Liver (tissue), 9 donors: ENCODE results near the gene ATP6V1F. TPM values are rescaled to one million over a fixed set of nuclear protein-coding genes. Genes with fewer than 3 reads are reported as not detected.

Source experiments
- DNase-seq: peaks from one replicate; pipeline ENCODE4 v3.0.0-alpha.2; 2017; ENCODE audit warnings: low spot score
- H3K27ac ChIP-seq, 2 donors: one replicate each; pipeline ENCODE4 v1.7.0; 2013; ENCODE audit warnings: inconsistent platforms in 2 of 2, low read length in 2 of 2, control low read depth in 1 of 2, low read depth in 1 of 2, mild to moderate bottlenecking in 1 of 2
- H3K27me3 ChIP-seq, 4 donors: one replicate each; pipeline versions ENCODE4 v1.6.1 to v1.7.0; 2013; ENCODE audit warnings: low read length in 3 of 4, inconsistent platforms in 1 of 4, mild to moderate bottlenecking in 1 of 4, moderate library complexity in 1 of 4; ENCODE audit not compliant: control insufficient read depth in 4 of 4, insufficient read depth in 4 of 4
- H3K36me3 ChIP-seq, 4 donors: one replicate each; pipeline versions ENCODE4 v1.6.1 to v1.7.0; 2013; ENCODE audit warnings: low read length in 3 of 4, mild to moderate bottlenecking in 3 of 4, low read depth in 1 of 4, moderate library complexity in 1 of 4; ENCODE audit not compliant: control insufficient read depth in 4 of 4, insufficient read depth in 3 of 4
- H3K4me1 ChIP-seq, 4 donors: one replicate each; pipeline versions ENCODE4 v1.6.1 to v1.7.0; 2013; ENCODE audit warnings: low read length in 3 of 4, mild to moderate bottlenecking in 3 of 4, moderate library complexity in 1 of 4; ENCODE audit not compliant: control insufficient read depth in 4 of 4, insufficient read depth in 4 of 4
- H3K4me3 ChIP-seq, 3 donors: one replicate each; pipeline versions ENCODE4 v1.6.1 to v1.7.0; 2013; ENCODE audit warnings: low read length in 3 of 3, control low read depth in 1 of 3, low read depth in 1 of 3, mild to moderate bottlenecking in 1 of 3
- H3K9ac ChIP-seq, 2 donors: one replicate each; pipeline ENCODE4 v1.7.0; 2013; ENCODE audit warnings: low read length in 2 of 2, mild to moderate bottlenecking in 2 of 2, moderate library complexity in 2 of 2, control low read depth in 1 of 2, low read depth in 1 of 2
- H3K9me3 ChIP-seq, 4 donors: one replicate each; pipeline versions ENCODE4 v1.6.1 to v1.7.0; 2013; ENCODE audit warnings: low read length in 3 of 4; ENCODE audit not compliant: control insufficient read depth in 4 of 4
- EGR1 ChIP-seq, 2 donors: IDR thresholded peaks; 2 replicates each; pipeline ENCODE4 v1.6.1; 2016 to 2018; ENCODE audit warnings: antibody characterized with exemption in 2 of 2, low read depth in 2 of 2
- FOXA1 ChIP-seq: IDR thresholded peaks from 2 replicates; pipeline ENCODE4 v1.6.1; 2016; ENCODE audit warnings: antibody characterized with exemption
- FOXA2 ChIP-seq: IDR thresholded peaks from 2 replicates; pipeline ENCODE4 v1.6.1; 2016; ENCODE audit warnings: antibody characterized with exemption
- GABPA ChIP-seq, 2 donors: IDR thresholded peaks in 1 of 2; conservative IDR thresholded peaks in 1 of 2; 2 replicates each; pipeline ENCODE4 v1.6.1; 2016; ENCODE audit warnings: antibody characterized with exemption in 2 of 2, mild to moderate bottlenecking in 1 of 2, moderate library complexity in 1 of 2
- HNF4A ChIP-seq, 2 donors: conservative IDR thresholded peaks; 2 replicates each; pipeline ENCODE4 v1.6.1; 2016; ENCODE audit warnings: antibody characterized with exemption in 2 of 2, mild to moderate bottlenecking in 2 of 2
- HNF4G ChIP-seq: IDR thresholded peaks from 2 replicates; pipeline ENCODE4 v1.6.1; 2016; ENCODE audit warnings: antibody characterized with exemption
- JUND ChIP-seq, 2 donors: IDR thresholded peaks; 2 replicates each; pipeline ENCODE4 v1.6.1; 2016; ENCODE audit warnings: antibody characterized with exemption in 2 of 2
- NR2F2 ChIP-seq: IDR thresholded peaks from 2 replicates; pipeline ENCODE4 v1.6.1; 2016; ENCODE audit warnings: antibody characterized with exemption
- RAD21 ChIP-seq, 2 donors: IDR thresholded peaks; 2 replicates each; pipeline ENCODE4 v1.6.1; 2016; ENCODE audit warnings: antibody characterized with exemption in 2 of 2, mild to moderate bottlenecking in 2 of 2
- RXRA ChIP-seq, 2 donors: IDR thresholded peaks; 2 replicates each; pipeline ENCODE4 v1.6.1; 2017 to 2018; ENCODE audit warnings: antibody characterized with exemption in 2 of 2, mild to moderate bottlenecking in 1 of 2
- SP1 ChIP-seq: IDR thresholded peaks from 2 replicates; pipeline ENCODE4 v1.6.1; 2018; ENCODE audit warnings: antibody characterized with exemption, mild to moderate bottlenecking
- TAF1 ChIP-seq: conservative IDR thresholded peaks from 2 replicates; pipeline ENCODE4 v1.6.1; 2016; ENCODE audit warnings: antibody characterized with exemption, mild to moderate bottlenecking
- YY1 ChIP-seq: IDR thresholded peaks from 2 replicates; pipeline ENCODE4 v1.6.1; 2016; ENCODE audit warnings: antibody characterized with exemption, mild to moderate bottlenecking
- ZBTB33 ChIP-seq: IDR thresholded peaks from 2 replicates; pipeline ENCODE4 v1.6.1; 2016; ENCODE audit warnings: antibody characterized with exemption
- WGBS: extraction: QIAGEN DNeasy Blood & Tissue Kit; methylation state at CpG from one replicate; pipeline ENCODE4 v1.1.7; 2013; 5-methylcytosine and 5-hydroxymethylcytosine counted together
- polyA plus RNA-seq, 2 donors: library from polyadenylated mRNA; stranded (reverse) in 1 of 2; unstranded in 1 of 2; fragments of 200-250 nt in 1 of 2; fragments of >200 nt in 1 of 2; fragmentation: Nextera tagmentation in 1 of 2; extraction: Ambion mirVana in 1 of 2; gene quantifications; one replicate each; pipeline versions ENCODE4 v1.2.1 to v1.2.3, GENCODE V29; 2013 to 2015
- total RNA-seq, 2 donors: library from RNA; depleted of rRNA; stranded (reverse); fragments of >200 nt; gene quantifications; one replicate each; pipeline ENCODE4 v1.2.3, GENCODE V29; 2014
- TF ChIP-seq, protein P1 (sequence below): IDR thresholded peaks from 2 replicates; pipeline ENCODE4 v1.6.1; 2016; ENCODE audit warnings: antibody characterized with exemption, mild to moderate bottlenecking
- TF ChIP-seq, protein P2 (sequence below): IDR thresholded peaks from 2 replicates; pipeline ENCODE4 v1.6.1; 2016; ENCODE audit warnings: antibody characterized with exemption
- donor health status: healthy.
- donor health status: healthy.
- donor health status: healthy.
- donor health status: healthy.
- donor health status: healthy.

Gene ATP6V1F
- total and polyA plus RNA-seq, 4 donors: 23.1 to 111 (median 47.1) TPM

GRCh38 chr7:128827971-128828711, 34.5 kb upstream of the ATP6V1F start:
- Histone ChIP-seq H3K36me3 (no peaks in the 10 kb centered on the region), H3K4me3 (no peak overlapping the region), H3K27me3 (peaks cover 0 to 5% (median 0%) of the 10 kb centered on the region in 4 donors), H3K27ac (no peak overlapping the region), H3K9me3 (no peaks in the 10 kb centered on the region), H3K9ac (no peak overlapping the region), H3K4me1 (peaks cover 3 to 13% (median 7%) of the 10 kb centered on the region in 4 donors)
- DNase-seq: no peak
- TF ChIP-seq SP1 (no peak), JUND (IDR thresholded peaks at IDR 0.05) (no peak), FOXA2 (no peak), EGR1 (IDR thresholded peaks at IDR 0.05; ENCODE audit: low read depth in 2 of 2) (no peak), YY1 (no peak), HNF4A (conservative IDR thresholded peaks at IDR 0.05) (no peak), TAF1 (no peak), GABPA (IDR thresholded peaks at IDR 0.05 in 1 of 2, conservative IDR thresholded peaks at IDR 0.05 in 1 of 2) (no peak), NR2F2 (no peak)
- TF ChIP-seq, protein P1, sequence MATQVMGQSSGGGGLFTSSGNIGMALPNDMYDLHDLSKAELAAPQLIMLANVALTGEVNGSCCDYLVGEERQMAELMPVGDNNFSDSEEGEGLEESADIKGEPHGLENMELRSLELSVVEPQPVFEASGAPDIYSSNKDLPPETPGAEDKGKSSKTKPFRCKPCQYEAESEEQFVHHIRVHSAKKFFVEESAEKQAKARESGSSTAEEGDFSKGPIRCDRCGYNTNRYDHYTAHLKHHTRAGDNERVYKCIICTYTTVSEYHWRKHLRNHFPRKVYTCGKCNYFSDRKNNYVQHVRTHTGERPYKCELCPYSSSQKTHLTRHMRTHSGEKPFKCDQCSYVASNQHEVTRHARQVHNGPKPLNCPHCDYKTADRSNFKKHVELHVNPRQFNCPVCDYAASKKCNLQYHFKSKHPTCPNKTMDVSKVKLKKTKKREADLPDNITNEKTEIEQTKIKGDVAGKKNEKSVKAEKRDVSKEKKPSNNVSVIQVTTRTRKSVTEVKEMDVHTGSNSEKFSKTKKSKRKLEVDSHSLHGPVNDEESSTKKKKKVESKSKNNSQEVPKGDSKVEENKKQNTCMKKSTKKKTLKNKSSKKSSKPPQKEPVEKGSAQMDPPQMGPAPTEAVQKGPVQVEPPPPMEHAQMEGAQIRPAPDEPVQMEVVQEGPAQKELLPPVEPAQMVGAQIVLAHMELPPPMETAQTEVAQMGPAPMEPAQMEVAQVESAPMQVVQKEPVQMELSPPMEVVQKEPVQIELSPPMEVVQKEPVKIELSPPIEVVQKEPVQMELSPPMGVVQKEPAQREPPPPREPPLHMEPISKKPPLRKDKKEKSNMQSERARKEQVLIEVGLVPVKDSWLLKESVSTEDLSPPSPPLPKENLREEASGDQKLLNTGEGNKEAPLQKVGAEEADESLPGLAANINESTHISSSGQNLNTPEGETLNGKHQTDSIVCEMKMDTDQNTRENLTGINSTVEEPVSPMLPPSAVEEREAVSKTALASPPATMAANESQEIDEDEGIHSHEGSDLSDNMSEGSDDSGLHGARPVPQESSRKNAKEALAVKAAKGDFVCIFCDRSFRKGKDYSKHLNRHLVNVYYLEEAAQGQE: no peak
- 80% methylated on average over 10 of the region's 10 CpGs for WGBS

GRCh38 chr7:128829391-128830166, 33.1 kb upstream of the ATP6V1F start:
- Histone ChIP-seq H3K27ac (no peak overlapping the region), H3K4me3 (peak overlapping the region in 1 of 3 donors; percentile 39), H3K36me3 (no peaks in the 10 kb centered on the region), H3K9ac (no peak overlapping the region), H3K27me3 (peaks cover 0 to 5% (median 0%) of the 10 kb centered on the region in 4 donors), H3K4me1 (peaks cover 3 to 13% (median 7%) of the 10 kb centered on the region in 4 donors), H3K9me3 (no peaks in the 10 kb centered on the region)
- DNase-seq: no peak
- TF ChIP-seq RXRA (IDR thresholded peaks at IDR 0.05): no peak
- TF ChIP-seq, protein P1: no peak
- no peak for TF ChIP-seq FOXA2
- no peak for TF ChIP-seq FOXA1
- TF ChIP-seq JUND (IDR thresholded peaks at IDR 0.05): no peak
- TF ChIP-seq SP1: no peak
- TF ChIP-seq YY1: no peak
- TF ChIP-seq RAD21 (IDR thresholded peaks at IDR 0.05): no peak
- TF ChIP-seq, protein P2, sequence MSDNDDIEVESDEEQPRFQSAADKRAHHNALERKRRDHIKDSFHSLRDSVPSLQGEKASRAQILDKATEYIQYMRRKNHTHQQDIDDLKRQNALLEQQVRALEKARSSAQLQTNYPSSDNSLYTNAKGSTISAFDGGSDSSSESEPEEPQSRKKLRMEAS: no peak
- TF ChIP-seq TAF1: no peak
- no peak for TF ChIP-seq EGR1 (IDR thresholded peaks at IDR 0.05; ENCODE audit: low read depth in 2 of 2)
- TF ChIP-seq ZBTB33: no peak
- TF ChIP-seq HNF4G: no peak
- no peak for TF ChIP-seq GABPA (IDR thresholded peaks at IDR 0.05 in 1 of 2, conservative IDR thresholded peaks at IDR 0.05 in 1 of 2)
- 28% methylated on average over 13 of the region's 13 CpGs for WGBS
